ENCODE data around the gene LSM7.

LSM7 gene

DNA sequence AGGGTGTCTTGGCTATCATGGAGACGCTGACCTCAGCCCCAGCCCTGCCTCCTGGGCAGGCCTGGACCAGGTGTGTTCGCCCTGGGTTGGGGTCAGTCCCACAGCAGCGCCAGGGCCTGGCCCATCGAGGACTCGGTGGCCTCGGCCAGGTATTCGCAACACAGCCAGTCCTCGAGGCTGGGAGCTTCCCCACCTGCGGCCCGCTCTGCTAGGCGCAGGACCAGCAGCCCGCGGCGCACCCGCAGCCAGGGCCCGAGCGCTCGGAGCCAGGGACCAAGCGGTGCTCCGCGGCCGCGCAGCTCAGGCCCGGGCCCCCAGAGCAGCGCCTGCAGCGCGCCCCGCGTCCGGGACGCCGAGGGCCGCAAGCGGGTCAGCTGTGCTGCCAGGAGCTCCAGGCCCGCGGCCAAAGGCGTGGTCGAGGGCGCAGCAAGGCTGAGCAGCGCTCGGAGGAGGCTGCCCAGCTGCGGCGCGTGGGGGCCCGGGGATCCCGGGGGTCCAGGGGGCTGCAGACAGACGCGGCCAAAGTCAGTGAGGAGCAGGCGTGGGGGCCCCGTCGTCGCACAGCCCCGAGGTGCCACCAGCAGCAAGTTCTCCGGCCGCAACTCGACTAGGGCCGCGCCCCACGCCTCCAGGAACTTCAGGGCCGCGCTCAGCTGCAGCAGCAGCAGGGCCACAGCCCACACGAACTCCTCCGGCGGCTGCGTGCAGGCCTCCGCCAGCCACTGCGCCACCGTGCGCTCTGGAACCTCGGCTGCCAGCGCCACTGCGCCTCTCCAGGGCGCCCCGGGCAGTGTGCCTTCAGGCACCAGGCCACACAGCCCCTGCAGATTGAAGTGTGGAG lies 52.6 kb downstream of the LSM7 start:
- no peak for ATAC-seq

- ATAC-seq = no peak
Measured at GRCh38 chr19:2274931-2275535, 53.4 kb downstream of the LSM7 start.

DNA sequence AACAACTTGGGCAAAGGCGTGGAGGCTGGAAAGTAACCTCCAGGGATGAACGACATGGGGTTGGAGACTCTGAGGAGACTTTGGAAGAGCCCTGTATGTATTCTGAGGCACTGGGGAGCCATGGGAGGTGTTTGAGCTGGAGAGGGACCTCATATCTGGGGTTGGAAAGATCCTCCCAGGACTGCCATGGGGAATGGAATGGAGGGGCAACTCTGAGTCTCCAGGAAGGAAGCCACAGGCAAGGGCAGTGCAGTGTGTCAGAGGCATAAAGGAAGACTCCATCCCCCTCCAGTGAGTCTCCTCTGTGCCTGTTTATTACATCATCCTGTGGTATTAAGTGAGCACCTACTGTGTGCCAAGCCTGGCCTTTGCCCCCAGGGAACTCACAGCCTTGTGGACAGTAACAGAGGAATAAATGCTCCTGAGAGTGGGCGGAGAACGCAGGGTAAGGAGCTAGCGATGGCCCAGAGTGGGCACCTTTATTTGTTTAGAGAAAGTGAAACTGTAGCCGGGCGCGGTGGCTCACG lies 54.1 kb downstream of the LSM7 start:
- no peak for ATAC-seq

GRCh38 chr19:2273356-2274184 lies 54.8 kb downstream of the LSM7 start:
- ATAC-seq = peak; percentile 22 to 46
